ENCODE data around the gene IDE. TPM values are rescaled to one million over a fixed set of nuclear protein-coding genes. Genes with fewer than 3 reads are reported as not detected.

IDE gene
- total RNA-seq, 1 experiment from 2014 or later = 55.8 TPM

DNA sequence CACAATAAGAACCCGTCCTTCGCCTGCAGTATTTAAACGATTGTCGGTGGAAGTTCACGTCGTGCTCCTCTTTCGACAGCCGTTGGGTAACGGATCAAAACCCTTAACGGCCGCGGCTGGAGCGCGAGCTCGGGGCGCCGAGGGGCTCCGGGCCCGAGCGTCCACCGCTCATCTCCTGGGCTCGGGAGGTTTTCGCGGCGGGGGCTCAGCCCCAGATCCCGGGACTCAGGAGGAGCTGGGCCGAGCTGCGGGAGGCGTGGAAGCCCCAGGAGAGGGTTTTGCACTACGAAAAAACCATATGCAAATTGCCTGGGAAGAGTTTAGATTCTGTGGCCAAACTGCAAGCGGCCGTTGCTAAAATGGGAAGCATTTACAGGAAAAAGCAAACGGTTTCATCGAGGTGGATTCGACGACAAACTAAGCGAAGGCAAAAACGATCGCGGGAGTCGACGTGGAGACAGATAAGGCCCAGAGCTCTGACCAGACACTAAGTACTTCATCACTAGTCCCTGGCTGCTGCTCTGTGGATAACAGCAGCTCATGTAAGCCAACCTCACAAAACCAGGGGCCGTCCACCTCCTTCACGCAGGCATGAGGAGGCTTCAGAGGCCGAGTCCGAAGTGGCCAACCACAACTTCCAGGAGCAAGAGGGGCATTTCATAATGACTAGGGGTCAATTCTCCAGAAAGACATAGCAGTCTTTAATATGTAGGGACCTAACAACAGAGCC is 153.2 kb downstream of the IDE start:
- Histone ChIP-seq H3K27me3 (ENCODE audit: insufficient read depth, low read length) (no peaks in the 10 kb centered on the region), H3K27ac (ENCODE audit: low read depth, low read length) (no peak overlapping the region), H3K9me3 (ENCODE audit: control insufficient read depth in 1 of 2, insufficient read depth in 1 of 2, low read depth in 1 of 2, low read length in 2 of 2) (no peaks in the 10 kb centered on the region), H3K79me2 (ENCODE audit: insufficient read depth, low read length) (no peaks in the 10 kb centered on the region), H3K9ac (ENCODE audit: low read length) (no peak overlapping the region), H2AFZ (ENCODE audit: low read depth, low read length, poor library complexity, severe bottlenecking) (no peak overlapping the region), H3K36me3 (ENCODE audit: control insufficient read depth in 1 of 2, insufficient read depth in 2 of 2, low read length in 2 of 2) (no peaks in the 10 kb centered on the region), H3K4me2 (ENCODE audit: low read length) (no peak overlapping the region), H3K9me2 (ENCODE audit: insufficient read depth) (no peaks in the 10 kb centered on the region), H3K4me3 (replicated peaks in 1 of 2; ENCODE audit: low read depth in 1 of 2, low read length in 2 of 2) (no peak overlapping the region), H3K4me1 (ENCODE audit: control insufficient read depth in 1 of 2, insufficient read depth in 2 of 2, low read length in 2 of 2) (no peaks in the 10 kb centered on the region), H4K20me1 (ENCODE audit: insufficient read depth) (no peaks in the 10 kb centered on the region)
- intact Hi-C loops (cut with micrococcal nuclease) = no loop called here
- no TSS peak for BruUV-seq (replicated peaks)
- RAD21 ChIA-PET (ENCODE audit: low non-redundant PET in 1 of 2, low total read pairs in 2 of 2, uncharacterized antibody in 2 of 2, unreplicated experiment in 2 of 2) = no interaction called here
- TF ChIP-seq ELF1 (IDR thresholded peaks at IDR 0.05; ENCODE audit: borderline replicate concordance, low read depth) (no peak), JUND (IDR thresholded peaks at IDR 0.05) (no peak), SP1 (IDR thresholded peaks at IDR 0.05; ENCODE audit: low read depth) (no peak), RAD21 (IDR thresholded peaks at IDR 0.05; ENCODE audit: low read depth) (no peak), EZH2 (IDR thresholded peaks at IDR 0.05) (no peak), EGR1 (IDR thresholded peaks at IDR 0.05; ENCODE audit: low read depth) (no peak), FOSL1 (IDR thresholded peaks at IDR 0.05; ENCODE audit: low read depth) (no peak), POLR2A (IDR thresholded peaks at IDR 0.05; ENCODE audit: borderline replicate concordance, extremely low read depth, insufficient read depth, insufficient read length) (no peak), SRF (IDR thresholded peaks at IDR 0.05; ENCODE audit: low read depth) (no peak), EZH2phosphoT487 (IDR thresholded peaks at IDR 0.05; ENCODE audit: borderline replicate concordance) (no peak)
- TF ChIP-seq, protein P1, sequence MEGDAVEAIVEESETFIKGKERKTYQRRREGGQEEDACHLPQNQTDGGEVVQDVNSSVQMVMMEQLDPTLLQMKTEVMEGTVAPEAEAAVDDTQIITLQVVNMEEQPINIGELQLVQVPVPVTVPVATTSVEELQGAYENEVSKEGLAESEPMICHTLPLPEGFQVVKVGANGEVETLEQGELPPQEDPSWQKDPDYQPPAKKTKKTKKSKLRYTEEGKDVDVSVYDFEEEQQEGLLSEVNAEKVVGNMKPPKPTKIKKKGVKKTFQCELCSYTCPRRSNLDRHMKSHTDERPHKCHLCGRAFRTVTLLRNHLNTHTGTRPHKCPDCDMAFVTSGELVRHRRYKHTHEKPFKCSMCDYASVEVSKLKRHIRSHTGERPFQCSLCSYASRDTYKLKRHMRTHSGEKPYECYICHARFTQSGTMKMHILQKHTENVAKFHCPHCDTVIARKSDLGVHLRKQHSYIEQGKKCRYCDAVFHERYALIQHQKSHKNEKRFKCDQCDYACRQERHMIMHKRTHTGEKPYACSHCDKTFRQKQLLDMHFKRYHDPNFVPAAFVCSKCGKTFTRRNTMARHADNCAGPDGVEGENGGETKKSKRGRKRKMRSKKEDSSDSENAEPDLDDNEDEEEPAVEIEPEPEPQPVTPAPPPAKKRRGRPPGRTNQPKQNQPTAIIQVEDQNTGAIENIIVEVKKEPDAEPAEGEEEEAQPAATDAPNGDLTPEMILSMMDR (IDR thresholded peaks at IDR 0.05 in 2 of 3, conservative IDR thresholded peaks at IDR 0.05 in 1 of 3; ENCODE audit: borderline replicate concordance in 1 of 3, insufficient read depth in 1 of 3, low read depth in 2 of 3, low read length in 2 of 3) = no peak
- ATAC-seq (no peak), DNase-seq (ENCODE audit: low read depth, low spot score) (no peak)
- CTCF ChIA-PET = no interaction called here
- POLR2A ChIA-PET = no interaction called here
